Stimulated activated CD8-positive, alpha-beta memory T cell treated with anti-CD3 and anti-CD28 coated beads, Interleukin-15, amount 100 ng/mL, for 4 hours (primary cell): Measurements from ENCODE around the gene PLXNA2.

Experiments
- DNase-seq, 2 donors: peaks; one replicate each; pipeline ENCODE4 v3.0.0-alpha.2; 2020; ENCODE audit warnings: low read depth in 2 of 2

The PLXNA2 gene

DNA sequence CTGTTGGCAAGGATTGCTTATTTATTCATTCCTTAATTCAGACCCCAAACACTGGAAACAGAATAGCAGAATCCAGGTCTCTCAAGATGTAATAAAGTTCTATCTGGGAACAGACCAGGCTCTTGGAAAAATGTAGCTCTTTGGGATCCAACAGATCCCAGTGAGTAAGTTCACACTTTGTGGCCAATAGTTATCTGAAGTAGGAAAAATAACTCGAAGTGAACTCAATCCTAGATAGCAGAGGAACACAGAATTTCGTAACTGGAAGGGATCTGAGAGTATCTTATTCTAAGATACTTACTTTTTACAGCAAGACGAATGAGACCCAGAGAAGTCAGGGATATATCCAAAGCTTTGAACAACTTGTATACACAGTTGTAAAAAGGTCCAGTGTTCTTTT is 182.6 kb downstream of the PLXNA2 start:
- no peak for DNase-seq

- DNase-seq = no peak
Measured at GRCh38 chr1:208061118-208061517, 183.1 kb downstream of the PLXNA2 start.

GRCh38 chr1:208060215-208060869 is 183.8 kb downstream of the PLXNA2 start:
- no peak for DNase-seq

GRCh38 chr1:208059409-208060001 is 184.7 kb downstream of the PLXNA2 start:
- DNase-seq = no peak

GRCh38 chr1:208058756-208059155 is 185.4 kb downstream of the PLXNA2 start:
- no peak for DNase-seq

GRCh38 chr1:208058267-208058666 is 185.9 kb downstream of the PLXNA2 start:
- DNase-seq = no peak

DNA sequence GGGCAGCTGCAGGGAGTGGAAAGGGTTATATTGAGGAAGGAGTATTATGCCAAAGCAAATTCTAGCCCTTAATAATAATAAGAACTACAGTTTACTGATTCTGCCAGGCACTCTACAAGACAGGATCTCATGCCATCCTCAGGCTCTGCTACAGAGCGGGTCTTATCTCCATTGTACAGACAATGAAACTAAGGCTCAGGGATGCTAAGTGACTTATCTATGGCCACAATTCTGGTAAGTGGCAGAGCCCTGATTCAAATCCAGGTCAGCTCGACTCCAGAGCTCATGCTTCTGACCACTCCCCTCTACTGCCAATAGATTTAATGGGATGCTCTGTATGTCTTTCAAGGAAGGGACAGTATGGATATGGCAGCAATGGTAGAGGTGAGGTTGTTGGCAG is 187.1 kb downstream of the PLXNA2 start:
- DNase-seq = no peak

DNA sequence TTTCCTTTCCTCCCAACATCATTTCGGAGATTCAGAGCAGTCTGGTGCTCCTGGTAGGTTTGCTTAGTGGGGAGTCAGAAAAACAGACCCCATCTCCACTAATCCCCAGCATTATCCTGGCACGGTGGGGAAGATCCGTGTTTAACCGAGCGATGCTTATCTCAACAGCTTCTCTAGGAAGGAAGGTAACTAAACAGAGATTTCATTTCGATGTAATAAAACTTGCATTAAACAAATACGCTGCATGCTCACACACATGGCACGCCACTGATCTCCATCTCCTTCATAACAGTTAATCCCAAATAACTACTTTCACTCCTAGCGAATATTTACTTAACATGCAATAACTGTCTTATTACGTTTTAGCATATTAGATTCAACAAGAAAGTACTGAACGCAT is 188.6 kb downstream of the PLXNA2 start:
- DNase-seq = no peak

DNA sequence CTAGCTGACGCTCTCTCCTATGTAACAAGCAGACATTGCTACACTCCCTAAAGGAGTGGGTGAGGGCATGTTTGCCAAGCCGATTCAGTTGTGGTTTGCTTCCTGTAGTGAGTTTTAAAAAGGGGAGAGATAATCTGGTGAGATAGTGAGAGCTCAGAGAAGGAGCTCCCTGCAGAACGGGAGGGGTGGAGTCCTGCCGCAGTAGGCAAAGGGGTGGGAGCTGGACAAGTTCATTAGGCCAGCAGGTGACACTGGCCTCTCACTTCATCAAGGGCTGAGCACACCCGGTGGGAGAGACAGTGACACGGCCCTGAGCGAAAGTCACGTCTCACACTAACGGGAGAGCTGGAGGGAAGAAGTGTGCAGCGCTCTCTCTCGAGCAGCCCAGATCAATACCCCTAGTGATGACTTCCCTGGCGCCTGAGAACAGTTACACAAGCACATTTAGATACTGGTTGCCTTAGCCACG is 189.2 kb downstream of the PLXNA2 start:
- no peak for DNase-seq

DNA sequence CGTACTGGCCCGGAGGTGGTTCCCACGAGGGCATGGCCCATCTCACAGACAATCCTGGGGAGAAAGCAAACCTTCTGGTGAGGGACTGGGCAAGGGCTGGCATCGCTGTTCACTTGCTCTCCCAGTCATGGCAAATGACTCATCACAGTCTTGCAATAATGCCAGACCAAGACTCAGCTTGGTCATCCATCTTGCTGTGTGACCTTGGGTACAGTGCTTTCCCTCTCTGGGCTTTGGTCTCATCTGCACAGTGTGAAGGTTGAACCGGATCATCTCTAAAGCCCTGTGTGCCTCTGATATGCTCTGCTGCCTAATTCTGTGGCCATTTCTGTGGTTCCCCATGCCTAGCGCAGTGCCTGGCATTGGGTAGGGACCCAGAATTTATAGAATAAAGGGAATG is 189.7 kb downstream of the PLXNA2 start:
- DNase-seq = no peak

GRCh38 chr1:208053661-208054060 is 190.5 kb downstream of the PLXNA2 start:
- DNase-seq = no peak

DNA sequence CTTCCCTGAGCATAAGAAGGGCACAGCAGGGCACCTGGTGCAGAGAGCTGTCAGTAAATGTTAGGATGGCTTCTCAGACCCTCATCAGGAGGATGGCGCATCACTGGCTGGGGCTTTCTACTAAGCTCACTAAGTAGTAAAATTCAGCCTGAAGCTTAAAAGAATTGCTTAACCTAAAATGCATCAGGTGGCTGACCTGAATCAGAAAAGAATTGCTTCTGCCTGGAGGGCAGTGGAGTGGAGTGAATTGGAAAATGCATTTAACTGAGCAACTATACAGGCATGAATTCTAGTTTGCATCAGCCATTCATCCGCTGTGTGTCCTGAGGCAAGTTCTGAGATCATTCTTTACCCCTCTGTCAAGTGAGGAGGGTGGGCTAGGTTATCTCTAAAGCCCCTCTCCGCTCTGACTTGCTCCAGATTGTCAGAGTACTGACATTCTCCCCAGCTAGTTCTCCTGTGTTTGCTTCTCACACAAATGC is 191.2 kb downstream of the PLXNA2 start:
- DNase-seq = no peak

DNA sequence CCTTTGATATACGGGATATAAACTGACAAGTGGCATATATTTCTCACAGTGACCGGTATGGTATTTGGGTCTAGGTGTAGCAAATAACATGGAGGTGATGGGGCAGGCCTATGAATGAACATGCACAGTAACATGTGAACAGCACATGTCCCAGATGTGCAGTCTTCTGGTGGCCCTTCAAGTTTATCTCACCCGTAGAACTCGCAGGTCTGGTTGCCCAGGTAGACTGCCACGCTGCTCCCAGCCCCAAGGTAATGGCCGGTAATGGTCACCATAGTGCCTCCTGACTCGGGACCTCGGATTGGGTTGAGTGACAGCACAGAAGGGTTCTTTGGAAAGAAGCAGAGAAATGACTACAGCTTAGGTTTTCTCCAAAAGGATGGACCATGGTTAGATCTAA is 192.0 kb downstream of the PLXNA2 start:
- DNase-seq = no peak

- DNase-seq = no peak
Measured at GRCh38 chr1:208051651-208052050, 192.5 kb downstream of the PLXNA2 start.

GRCh38 chr1:208048904-208049303 is 195.3 kb downstream of the PLXNA2 start:
- DNase-seq = no peak

DNA sequence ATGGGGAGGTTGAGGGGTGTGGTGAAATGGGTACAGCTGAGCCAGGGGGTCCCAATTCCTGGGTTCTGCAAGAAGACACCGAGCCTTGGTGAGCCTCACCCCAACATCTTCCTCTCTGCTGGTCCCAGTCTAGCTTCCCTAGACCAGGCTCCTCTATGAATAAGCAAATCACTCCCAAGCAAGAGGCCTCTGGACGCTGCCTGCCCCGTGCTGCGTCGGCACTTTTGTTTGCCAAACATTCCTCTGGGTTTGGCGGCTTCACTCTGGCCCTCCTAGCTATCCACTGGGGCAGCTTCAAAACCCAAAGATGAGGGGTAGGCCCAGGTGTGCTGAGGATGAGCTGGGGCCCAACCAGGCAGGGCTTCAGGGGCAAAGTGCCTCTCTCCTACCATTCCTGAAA is 196.2 kb downstream of the PLXNA2 start:
- DNase-seq = no peak

- no peak for DNase-seq
Measured at GRCh38 chr1:208047476-208047934, 196.7 kb downstream of the PLXNA2 start.

DNA sequence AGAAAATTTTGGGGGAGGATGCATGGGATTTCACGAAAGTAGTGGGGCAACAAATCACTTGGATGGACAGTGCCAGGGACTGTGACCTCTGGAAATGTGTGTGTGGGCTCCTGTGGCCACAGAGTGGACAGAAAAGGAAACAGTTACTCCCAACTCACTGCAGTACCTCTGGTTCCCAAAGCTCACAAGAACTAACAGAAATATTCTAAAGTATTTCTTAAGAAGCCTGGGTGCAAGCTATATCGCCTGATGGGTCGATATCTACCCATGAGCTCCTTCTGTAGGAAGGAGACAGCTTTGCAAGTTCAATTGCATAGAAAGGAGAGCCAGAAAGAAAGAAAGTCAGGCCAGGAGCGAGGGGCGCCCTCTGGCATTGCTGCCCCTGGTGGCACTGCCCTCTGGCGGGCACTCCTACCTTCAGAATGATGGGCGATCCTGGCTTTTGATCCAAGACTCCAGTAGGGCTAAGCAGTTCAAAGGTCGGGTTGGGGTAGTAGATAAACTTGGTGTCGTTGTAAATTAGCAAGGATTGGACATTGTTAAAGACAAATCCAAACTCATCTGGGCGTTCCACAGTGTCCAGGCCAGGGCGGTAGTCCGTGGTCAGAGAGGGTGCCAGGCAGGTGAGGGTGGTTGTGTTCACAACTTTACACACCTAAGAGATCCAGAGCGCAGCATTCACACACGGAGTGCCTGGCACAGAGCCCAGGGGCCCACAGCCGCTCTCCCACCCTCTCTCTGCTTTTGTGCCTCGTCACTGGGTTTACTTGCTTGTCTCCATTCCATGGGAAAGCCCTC is 198.5 kb downstream of the PLXNA2 start:
- no peak for DNase-seq

DNA sequence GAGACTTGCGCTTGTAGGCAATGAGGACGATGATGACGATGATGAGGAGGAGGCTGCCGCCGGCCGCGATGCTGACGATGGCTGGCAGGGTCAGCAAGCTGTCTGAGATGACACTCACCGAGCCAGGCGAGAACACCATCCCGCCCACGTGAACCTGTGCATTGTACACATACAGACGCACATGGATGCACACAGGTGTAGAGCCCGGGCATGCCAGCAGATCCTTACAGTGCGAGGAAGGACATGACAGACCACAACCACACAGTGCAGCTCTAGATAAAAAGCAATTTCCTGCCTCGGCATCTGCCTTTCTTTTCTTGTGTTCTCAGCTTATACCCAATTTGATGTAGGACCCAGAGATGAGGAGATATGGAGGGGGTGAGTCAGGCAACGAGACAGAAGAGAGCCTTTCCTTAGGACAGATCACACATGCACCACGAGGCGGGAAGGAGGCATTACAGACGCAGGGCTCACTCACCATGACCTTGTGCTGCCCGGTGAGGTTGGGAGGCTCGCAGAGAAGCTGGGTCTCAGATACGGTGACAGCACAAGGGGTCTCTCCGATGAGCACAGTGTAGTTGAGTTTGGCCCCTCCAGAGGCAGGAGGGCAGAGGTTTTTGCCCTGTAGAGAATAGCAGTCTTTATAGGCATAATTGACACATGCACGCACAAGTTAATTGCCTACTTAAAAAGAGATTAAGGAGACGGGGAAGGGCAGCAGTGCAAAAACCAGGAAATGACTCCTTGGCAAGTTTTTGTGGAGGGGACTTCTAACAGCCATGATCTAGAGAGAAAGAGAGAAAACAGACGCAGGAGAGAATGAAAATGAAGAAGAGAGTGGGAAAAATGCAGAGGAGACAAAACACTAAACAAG is 199.4 kb downstream of the PLXNA2 start:
- DNase-seq = no peak

DNA sequence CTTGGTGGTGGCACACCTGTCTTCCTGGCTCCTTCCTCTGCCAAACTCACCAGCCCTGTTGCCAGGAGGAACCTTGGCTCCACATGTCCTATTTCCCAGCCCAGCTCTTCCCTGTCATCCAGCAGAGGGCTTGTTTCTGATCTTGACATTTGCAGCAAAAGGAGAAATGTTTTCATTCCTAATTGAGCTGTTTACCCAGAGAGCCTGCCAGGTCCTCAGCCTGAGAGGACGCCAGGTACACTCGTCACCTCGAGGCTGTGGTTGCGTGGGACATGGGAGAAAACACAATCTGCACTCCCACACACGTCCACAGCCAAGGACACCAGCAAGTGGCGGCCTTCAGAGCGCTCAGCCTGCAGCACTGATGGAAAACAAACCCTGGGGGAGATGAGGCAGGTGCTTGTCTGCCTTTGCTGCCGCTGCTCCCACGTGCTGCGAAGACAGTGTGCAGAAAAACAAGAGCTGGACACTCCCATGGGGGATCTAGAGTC is 200.4 kb downstream of the PLXNA2 start:
- no peak for DNase-seq

- no peak for DNase-seq
Measured at GRCh38 chr1:208042868-208043267, 201.3 kb downstream of the PLXNA2 start.
